ENCODE measurements around the gene RPA3. TPM values are rescaled to one million over a fixed set of nuclear protein-coding genes. Genes with fewer than 3 reads are reported as not detected.

Gene RPA3
- total RNA-seq, 1 donor from 2014 or later: 33.7 TPM

DNA sequence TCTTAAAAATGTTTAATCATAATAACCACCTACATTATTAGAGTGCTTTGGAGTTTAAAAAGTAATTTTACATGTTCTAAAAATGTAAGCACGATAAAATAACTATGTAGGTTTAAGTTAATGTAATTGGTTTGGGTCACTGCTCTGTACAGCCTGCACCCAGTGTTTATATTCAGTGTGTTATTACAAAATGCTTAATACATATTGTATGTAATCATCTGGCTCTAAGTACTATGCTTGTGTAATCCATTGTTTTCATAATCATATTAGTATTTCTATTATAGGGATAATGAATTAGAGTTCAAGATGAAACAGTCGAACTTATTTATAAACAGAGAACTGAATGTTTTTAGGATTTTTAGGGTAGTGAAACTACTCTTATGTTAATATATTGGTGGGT lies 13.1 kb downstream of the RPA3 start:
- DNase-seq (ENCODE audit: low read depth): no peak
- TF ChIP-seq, protein P1, sequence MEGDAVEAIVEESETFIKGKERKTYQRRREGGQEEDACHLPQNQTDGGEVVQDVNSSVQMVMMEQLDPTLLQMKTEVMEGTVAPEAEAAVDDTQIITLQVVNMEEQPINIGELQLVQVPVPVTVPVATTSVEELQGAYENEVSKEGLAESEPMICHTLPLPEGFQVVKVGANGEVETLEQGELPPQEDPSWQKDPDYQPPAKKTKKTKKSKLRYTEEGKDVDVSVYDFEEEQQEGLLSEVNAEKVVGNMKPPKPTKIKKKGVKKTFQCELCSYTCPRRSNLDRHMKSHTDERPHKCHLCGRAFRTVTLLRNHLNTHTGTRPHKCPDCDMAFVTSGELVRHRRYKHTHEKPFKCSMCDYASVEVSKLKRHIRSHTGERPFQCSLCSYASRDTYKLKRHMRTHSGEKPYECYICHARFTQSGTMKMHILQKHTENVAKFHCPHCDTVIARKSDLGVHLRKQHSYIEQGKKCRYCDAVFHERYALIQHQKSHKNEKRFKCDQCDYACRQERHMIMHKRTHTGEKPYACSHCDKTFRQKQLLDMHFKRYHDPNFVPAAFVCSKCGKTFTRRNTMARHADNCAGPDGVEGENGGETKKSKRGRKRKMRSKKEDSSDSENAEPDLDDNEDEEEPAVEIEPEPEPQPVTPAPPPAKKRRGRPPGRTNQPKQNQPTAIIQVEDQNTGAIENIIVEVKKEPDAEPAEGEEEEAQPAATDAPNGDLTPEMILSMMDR (conservative IDR thresholded peaks at IDR 0.05; ENCODE audit: low read depth, low read length): no peak
- no peak overlapping the region for H3K4me3 ChIP-seq (ENCODE audit: low read depth, low read length)

DNA sequence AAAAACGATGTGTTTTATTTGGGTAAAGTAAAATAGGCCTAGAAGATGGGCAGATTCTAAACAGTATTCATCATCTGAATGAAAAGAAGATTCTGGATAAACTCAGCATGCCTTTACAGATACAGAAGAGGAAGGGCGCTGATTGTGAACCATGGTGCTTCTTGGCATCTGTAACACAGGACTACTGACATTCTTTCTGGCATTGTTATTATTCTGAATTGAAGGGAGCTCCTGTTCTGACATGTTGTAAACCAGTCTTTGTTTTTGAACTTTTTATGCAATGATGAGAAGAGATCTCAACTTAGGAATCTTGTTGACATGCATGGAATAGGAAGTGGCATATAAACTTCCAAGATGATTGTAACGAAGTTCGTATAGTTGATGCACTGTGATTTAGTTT lies 13.5 kb downstream of the RPA3 start:
- no peak overlapping the region for H3K4me3 ChIP-seq (ENCODE audit: low read depth, low read length)
- DNase-seq (ENCODE audit: low read depth): no peak
- TF ChIP-seq, protein P1 (conservative IDR thresholded peaks at IDR 0.05; ENCODE audit: low read depth, low read length): no peak

DNA sequence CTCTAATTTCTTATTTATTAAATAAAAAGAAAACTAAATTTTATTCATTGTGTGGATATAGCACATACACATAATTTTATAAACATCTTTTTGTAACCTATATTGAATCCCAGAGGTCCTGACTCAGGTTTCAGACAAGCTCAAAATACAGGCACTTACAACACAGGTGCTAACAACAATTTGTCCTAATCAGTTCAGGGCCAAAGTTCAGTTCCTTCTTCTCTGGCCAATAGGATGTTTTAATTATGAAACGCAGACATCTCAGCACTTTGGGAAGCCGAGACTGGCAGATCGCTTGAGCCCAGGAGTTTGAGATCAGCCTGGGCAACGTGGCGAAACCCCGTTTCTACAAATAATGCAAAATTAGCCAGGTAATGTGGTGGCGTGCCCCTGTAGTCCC lies 15.0 kb downstream of the RPA3 start:
- no peak for DNase-seq (ENCODE audit: low read depth)
- TF ChIP-seq, protein P1 (conservative IDR thresholded peaks at IDR 0.05; ENCODE audit: low read depth, low read length): no peak
- H3K4me3 ChIP-seq (ENCODE audit: low read depth, low read length): no peak overlapping the region

DNA sequence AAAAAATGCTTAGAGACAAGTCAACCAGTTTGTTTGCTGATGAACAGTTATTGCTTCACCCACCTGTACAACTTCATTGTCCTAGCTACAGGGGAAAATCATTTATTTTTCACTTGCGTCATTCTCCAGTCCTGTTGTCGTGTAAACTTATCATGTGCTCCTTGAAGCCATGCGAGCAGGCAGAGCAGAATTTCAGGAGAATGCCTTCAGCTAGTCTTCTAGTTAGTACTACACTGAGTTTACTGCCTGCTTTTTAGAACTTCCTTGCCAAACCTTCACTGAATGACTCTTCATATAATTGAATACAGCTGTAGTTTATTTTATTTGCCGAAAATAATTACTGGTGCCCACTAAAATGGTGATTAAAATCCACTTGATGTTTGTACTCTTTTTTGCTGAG lies 15.6 kb downstream of the RPA3 start:
- DNase-seq (ENCODE audit: low read depth): no peak
- H3K4me3 ChIP-seq (ENCODE audit: low read depth, low read length): no peak overlapping the region
- TF ChIP-seq, protein P1 (conservative IDR thresholded peaks at IDR 0.05; ENCODE audit: low read depth, low read length): no peak

DNA sequence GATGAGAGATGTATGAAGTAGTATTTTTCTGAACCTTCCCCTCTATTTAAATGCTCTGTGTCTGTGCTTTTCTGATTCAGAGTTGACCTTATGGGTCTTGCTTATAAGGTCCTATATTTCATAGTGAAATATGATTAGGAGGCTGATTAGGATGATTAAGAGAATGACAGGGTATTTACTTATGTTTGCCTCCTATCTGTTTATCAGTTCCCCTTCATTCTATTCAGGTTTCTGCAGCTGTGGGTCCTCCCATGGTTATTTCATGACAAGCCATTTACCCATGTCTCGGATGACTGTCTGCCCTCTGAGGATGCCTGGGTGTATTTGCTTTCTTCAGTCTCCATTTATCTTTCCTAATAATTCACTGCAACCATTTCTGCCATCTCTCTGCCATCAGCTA lies 16.9 kb downstream of the RPA3 start:
- DNase-seq (ENCODE audit: low read depth): no peak
- no peak overlapping the region for H3K4me3 ChIP-seq (ENCODE audit: low read depth, low read length)
- TF ChIP-seq, protein P1 (conservative IDR thresholded peaks at IDR 0.05; ENCODE audit: low read depth, low read length): no peak

DNA sequence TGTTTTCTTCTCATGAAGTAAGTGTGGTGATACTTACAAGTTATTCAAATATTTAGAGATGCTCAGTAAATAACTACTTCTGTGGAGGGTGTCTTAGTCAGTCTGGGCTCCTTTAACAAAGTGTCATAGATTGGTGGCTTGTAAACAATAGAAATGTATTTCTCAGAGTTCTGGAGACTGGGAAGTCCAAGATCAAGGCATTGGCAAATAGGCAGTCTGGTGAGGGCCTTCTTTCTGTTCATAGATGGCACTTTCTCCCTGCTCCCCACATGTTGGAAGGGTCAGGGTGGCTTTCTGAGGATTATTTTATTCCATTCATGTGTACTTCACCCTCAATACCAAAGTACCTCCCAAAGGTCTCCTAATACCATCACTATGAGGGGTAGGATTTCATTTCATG lies 18.4 kb downstream of the RPA3 start:
- DNase-seq (ENCODE audit: low read depth): no peak
- H3K4me3 ChIP-seq (ENCODE audit: low read depth, low read length): no peak overlapping the region
- TF ChIP-seq, protein P1 (conservative IDR thresholded peaks at IDR 0.05; ENCODE audit: low read depth, low read length): no peak

DNA sequence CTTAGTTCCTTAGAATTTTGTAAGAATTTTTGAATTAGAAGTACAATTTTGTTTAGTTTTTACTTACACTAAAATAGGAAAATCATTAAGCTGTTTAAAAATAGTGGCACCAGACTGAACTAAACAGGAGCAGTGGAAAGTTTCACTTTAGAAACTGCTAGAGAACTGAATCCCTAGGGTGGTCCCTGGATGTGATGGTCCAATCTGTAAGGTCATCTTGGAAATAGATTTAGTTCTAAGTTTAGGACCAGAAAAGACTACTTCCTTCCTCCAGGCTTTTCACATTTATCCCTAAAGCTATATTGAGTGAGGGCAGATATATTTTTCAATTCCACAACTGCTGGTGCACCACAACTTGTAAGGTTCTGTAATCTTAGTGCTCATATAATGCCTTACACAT lies 19.0 kb downstream of the RPA3 start:
- no peak overlapping the region for H3K4me3 ChIP-seq (ENCODE audit: low read depth, low read length)
- TF ChIP-seq, protein P1 (conservative IDR thresholded peaks at IDR 0.05; ENCODE audit: low read depth, low read length): no peak
- DNase-seq (ENCODE audit: low read depth): no peak

Data from epithelial cell of proximal tubule (primary cell).